ENCODE data around the gene RAB8B. TPM values are rescaled to one million over a fixed set of nuclear protein-coding genes. Genes with fewer than 3 reads are reported as not detected.
"Not testable (repeated sequence)": the region's sequence is repeated elsewhere in the genome, so short reads cannot be mapped to it uniquely, and the experiment has no call there.

RAB8B gene
- total RNA-seq, 4 donors from 2014 or later, result 11.0 to 12.9 (median 12.5) TPM

DNA sequence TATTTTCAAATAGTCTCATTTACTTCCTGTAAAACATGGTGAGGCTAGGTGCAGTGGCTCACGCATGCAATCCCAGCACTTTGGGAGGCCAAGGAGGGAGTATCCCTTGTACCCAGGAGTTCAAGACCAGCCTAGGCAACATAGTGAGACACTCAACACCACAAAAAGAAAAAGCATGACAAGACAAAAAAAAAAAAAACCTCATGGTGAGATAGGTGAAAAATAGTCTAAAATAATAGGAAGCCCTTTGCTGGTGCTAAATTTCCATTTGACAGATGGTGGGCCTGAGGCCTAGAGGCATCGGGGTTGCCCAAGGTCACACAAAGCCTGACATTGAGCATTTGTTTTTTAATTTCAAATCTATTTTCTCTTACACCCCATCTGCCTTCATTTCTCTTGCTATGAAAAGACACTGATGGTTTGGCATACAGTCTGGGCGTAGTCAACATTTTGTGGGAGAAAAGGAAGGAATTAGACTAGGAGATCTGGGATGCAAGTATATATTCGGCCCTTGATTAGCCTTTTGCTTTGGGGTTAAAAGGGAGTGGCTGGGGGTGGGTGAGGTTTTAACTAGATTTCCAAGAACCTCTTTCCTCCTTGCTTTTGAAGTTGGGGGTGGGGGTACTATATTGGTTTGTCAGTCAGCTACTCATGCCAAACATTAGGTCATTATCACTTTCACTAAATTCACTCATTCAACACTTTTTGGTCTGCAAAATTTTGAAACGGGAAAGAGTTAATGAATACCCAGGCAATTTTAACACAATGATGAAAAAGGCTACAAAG lies 11.3 kb downstream of the RAB8B start:
- H3K27me3 ChIP-seq, result no peaks in the 10 kb centered on the region
- H3K9me3 ChIP-seq, result no peaks in the 10 kb centered on the region
- no peaks in the 10 kb centered on the region for H3K36me3 ChIP-seq
- H3K4me1 ChIP-seq, result peaks cover 42% of the 10 kb centered on the region
- no peak for DNase-seq (ENCODE audit: low spot score in 2 of 2)
- TF ChIP-seq POLR2AphosphoS5 (IDR thresholded peaks at IDR 0.05), result no peak
- TF ChIP-seq, protein P1, sequence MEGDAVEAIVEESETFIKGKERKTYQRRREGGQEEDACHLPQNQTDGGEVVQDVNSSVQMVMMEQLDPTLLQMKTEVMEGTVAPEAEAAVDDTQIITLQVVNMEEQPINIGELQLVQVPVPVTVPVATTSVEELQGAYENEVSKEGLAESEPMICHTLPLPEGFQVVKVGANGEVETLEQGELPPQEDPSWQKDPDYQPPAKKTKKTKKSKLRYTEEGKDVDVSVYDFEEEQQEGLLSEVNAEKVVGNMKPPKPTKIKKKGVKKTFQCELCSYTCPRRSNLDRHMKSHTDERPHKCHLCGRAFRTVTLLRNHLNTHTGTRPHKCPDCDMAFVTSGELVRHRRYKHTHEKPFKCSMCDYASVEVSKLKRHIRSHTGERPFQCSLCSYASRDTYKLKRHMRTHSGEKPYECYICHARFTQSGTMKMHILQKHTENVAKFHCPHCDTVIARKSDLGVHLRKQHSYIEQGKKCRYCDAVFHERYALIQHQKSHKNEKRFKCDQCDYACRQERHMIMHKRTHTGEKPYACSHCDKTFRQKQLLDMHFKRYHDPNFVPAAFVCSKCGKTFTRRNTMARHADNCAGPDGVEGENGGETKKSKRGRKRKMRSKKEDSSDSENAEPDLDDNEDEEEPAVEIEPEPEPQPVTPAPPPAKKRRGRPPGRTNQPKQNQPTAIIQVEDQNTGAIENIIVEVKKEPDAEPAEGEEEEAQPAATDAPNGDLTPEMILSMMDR (IDR thresholded peaks at IDR 0.05), result no peak
- TF ChIP-seq EP300 (IDR thresholded peaks at IDR 0.05), result no peak
- TF ChIP-seq POLR2A (IDR thresholded peaks at IDR 0.05), result no peak
- no peak overlapping the region for H3K27ac ChIP-seq
- H3K4me3 ChIP-seq, result no peak overlapping the region
- WGBS, result 92% methylated on average over 5 of the region's 5 CpGs

DNA sequence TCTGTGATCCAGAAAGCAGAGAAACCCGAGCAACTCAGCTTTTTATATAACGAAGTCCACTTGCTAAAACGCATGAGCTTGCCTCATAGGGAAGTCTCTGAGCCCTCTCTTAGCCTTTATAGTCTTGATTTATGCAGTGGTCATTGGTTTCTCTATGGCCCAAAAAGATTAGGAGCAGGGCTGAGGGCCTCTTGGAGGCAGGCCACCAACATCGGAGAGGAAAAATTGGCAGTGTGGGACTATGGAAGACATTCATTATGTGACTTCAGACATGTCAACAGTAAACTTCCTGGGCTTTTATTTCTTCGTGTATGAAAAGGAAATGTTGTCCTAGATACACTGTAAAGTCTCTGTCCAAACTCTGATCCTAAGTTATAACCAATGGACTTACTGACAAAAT lies 13.5 kb downstream of the RAB8B start:
- H3K9me3 ChIP-seq, result no peaks in the 10 kb centered on the region
- H3K27ac ChIP-seq, result no peak overlapping the region
- no peaks in the 10 kb centered on the region for H3K27me3 ChIP-seq
- no peak overlapping the region for H3K4me3 ChIP-seq
- peaks cover 25% of the 10 kb centered on the region for H3K4me1 ChIP-seq
- no peak for DNase-seq (ENCODE audit: low spot score in 2 of 2)
- no peak for TF ChIP-seq EP300 (IDR thresholded peaks at IDR 0.05)
- TF ChIP-seq POLR2A (IDR thresholded peaks at IDR 0.05), result no peak
- TF ChIP-seq, protein P1 (IDR thresholded peaks at IDR 0.05), result no peak
- no peak for TF ChIP-seq POLR2AphosphoS5 (IDR thresholded peaks at IDR 0.05)
- 69% methylated on average over 5 of the region's 5 CpGs for WGBS
- H3K36me3 ChIP-seq, result no peaks in the 10 kb centered on the region

DNA sequence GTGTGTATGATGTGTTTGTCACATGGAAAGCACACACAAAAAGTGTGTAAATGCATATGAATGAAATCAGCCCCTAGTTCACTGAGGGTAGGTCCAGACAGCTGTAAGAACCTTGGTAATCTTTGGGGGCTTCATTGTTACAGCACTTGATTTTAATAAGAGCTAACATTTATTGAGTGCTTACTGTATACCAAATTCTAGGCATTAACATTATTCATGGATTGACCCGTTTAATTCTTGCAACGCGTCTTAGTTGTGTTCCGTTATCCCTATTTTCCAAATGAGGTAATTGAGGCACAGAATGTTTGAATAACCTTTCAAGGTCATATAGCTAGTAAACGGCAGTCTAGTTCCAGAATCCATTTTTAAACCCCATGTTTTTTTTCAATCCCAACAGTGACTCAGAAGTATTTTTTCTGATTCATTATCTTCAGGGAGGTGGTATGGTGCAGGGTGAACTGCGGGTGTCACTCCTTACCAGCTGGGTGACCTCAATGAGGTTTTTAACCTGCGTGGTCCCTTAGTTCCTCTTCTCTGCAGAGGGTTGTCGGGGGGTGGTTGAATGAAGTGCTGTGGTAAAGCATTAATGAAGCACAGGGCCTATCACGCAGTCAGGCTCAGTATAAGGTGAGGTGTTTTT lies 14.2 kb downstream of the RAB8B start:
- H3K27ac ChIP-seq, result no peak overlapping the region

GRCh38 chr15:63206079-63206478 lies 16.7 kb downstream of the RAB8B start:
- 89% methylated on average over 2 of the region's 2 CpGs for WGBS
- no peak for DNase-seq (ENCODE audit: low spot score in 2 of 2)
- no peaks in the 10 kb centered on the region for H3K36me3 ChIP-seq
- no peaks in the 10 kb centered on the region for H3K9me3 ChIP-seq
- H3K27ac ChIP-seq, result no peak overlapping the region
- H3K27me3 ChIP-seq, result no peaks in the 10 kb centered on the region
- H3K4me3 ChIP-seq, result no peak overlapping the region
- H3K4me1 ChIP-seq, result peaks cover 17% of the 10 kb centered on the region
- TF ChIP-seq, protein P1 (IDR thresholded peaks at IDR 0.05), result no peak
- TF ChIP-seq POLR2A (IDR thresholded peaks at IDR 0.05), result no peak
- no peak for TF ChIP-seq POLR2AphosphoS5 (IDR thresholded peaks at IDR 0.05)
- no peak for TF ChIP-seq EP300 (IDR thresholded peaks at IDR 0.05)

More for the DNA sequence above, 14.2 kb downstream of the RAB8B start:
- peaks cover 18% of the 10 kb centered on the region for H3K4me1 ChIP-seq
- no peak overlapping the region for H3K4me3 ChIP-seq
- no peak for DNase-seq (ENCODE audit: low spot score in 2 of 2)
- H3K9me3 ChIP-seq, result no peaks in the 10 kb centered on the region
- TF ChIP-seq, protein P1 (IDR thresholded peaks at IDR 0.05), result no peak
- TF ChIP-seq EP300 (IDR thresholded peaks at IDR 0.05) (no peak), POLR2AphosphoS5 (IDR thresholded peaks at IDR 0.05) (no peak), POLR2A (IDR thresholded peaks at IDR 0.05) (no peak)
- H3K36me3 ChIP-seq, result no peaks in the 10 kb centered on the region
- H3K27me3 ChIP-seq, result no peaks in the 10 kb centered on the region
- 82% methylated on average over 9 of the region's 9 CpGs for WGBS

GRCh38 chr15:63208824-63209223 lies 19.4 kb downstream of the RAB8B start:
- 96% methylated on average over 12 of the region's 12 CpGs for WGBS
- peaks cover 39% of the 10 kb centered on the region for H3K4me1 ChIP-seq
- H3K27me3 ChIP-seq; H3K4me3 ChIP-seq; DNase-seq (ENCODE audit: low spot score in 2 of 2); H3K9me3 ChIP-seq; H3K27ac ChIP-seq; H3K36me3 ChIP-seq: not testable (repeated sequence)

Measured in suprapubic skin (tissue), 4 donors.